Spleen (tissue), 7 donors: ENCODE results near the gene USH1G.

Experiments used
- POLR2A ChIP-seq, 3 donors: fragments of 450-650 bp; IDR thresholded peaks; one replicate each; pipeline ENCODE4 v1.5.1; 2017; ENCODE audit warnings: antibody characterized with exemption in 3 of 3, mild to moderate bottlenecking in 1 of 3
- TF ChIP-seq, protein P1 (sequence below), 11 experiments: fragments of 200-600 bp in 7 of 11; fragments of 450-650 bp in 4 of 11; sonication (generic) in 4 of 11; IDR thresholded peaks in 8 of 11; conservative IDR thresholded peaks in 3 of 11; 1 replicate in 7 of 11; 2 replicates in 4 of 11; pipeline versions ENCODE4 v1.4.0 to v1.8.0; 2016 to 2021; ENCODE audit warnings: antibody characterized with exemption in 11 of 11, inconsistent platforms in 4 of 11, mild to moderate bottlenecking in 1 of 11
- donor health status: DM: no; HTN: no; CAD: no; lungs with moderate emphysema.
- donor health status: DM: no; HTN: no; CAD: no.
- donor health status: DM: no; HTN: no; CAD: no.

DNA sequence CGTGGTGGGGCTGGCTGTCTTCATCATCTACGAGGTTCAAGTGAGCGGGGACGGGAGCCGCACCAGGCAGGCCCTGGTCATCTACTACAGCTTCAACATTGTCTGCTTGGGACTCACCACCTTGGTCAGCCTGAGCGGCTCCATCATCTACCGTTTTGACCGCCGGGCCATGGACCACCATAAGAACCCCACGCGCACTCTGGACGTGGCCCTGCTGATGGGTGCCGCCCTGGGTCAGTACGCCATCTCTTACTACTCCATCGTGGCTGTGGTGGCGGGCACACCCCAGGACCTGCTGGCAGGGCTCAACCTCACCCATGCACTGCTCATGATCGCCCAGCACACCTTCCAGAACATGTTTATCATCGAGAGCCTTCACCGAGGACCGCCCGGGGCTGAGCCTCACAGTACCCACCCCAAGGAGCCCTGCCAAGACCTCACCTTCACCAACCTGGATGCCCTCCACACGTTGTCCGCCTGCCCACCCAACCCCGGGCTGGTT, 7.5 kb upstream of the USH1G start:
- no peak for TF ChIP-seq POLR2A (IDR thresholded peaks at IDR 0.05)
- TF ChIP-seq, protein P1, sequence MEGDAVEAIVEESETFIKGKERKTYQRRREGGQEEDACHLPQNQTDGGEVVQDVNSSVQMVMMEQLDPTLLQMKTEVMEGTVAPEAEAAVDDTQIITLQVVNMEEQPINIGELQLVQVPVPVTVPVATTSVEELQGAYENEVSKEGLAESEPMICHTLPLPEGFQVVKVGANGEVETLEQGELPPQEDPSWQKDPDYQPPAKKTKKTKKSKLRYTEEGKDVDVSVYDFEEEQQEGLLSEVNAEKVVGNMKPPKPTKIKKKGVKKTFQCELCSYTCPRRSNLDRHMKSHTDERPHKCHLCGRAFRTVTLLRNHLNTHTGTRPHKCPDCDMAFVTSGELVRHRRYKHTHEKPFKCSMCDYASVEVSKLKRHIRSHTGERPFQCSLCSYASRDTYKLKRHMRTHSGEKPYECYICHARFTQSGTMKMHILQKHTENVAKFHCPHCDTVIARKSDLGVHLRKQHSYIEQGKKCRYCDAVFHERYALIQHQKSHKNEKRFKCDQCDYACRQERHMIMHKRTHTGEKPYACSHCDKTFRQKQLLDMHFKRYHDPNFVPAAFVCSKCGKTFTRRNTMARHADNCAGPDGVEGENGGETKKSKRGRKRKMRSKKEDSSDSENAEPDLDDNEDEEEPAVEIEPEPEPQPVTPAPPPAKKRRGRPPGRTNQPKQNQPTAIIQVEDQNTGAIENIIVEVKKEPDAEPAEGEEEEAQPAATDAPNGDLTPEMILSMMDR (IDR thresholded peaks at IDR 0.05 in 8 of 11, conservative IDR thresholded peaks at IDR 0.05 in 3 of 11), result no peak
